ENCODE data around the gene CHCHD3. TPM values are rescaled to one million over a fixed set of nuclear protein-coding genes. Genes with fewer than 3 reads are reported as not detected.

CHCHD3 gene
- total RNA-seq, 1 donor from 2014 or later = 107 TPM

- no peak for DNase-seq (ENCODE audit: low read depth, low spot score)
Measured at GRCh38 chr7:132866551-132866950, 215.3 kb downstream of the CHCHD3 start.

GRCh38 chr7:132866144-132866531, 215.8 kb downstream of the CHCHD3 start:
- no peak for DNase-seq (ENCODE audit: low read depth, low spot score)
- Mint-ChIP-seq H3K4me1 (peaks cover 16% of the 10 kb centered on the region), H3K9me3 (peaks cover 9% of the 10 kb centered on the region), H3K36me3 (ENCODE audit: low read depth) (peaks cover 35% of the 10 kb centered on the region), H3K4me3 (no peak overlapping the region), H3K27me3 (ENCODE audit: low read depth) (no peaks in the 10 kb centered on the region), H3K27ac (ENCODE audit: unreplicated experiment) (no peak overlapping the region)
- no peak for TF ChIP-seq CTCF (conservative IDR thresholded peaks at IDR 0.05)

More at GRCh38 chr7:132866551-132866950, 215.3 kb downstream of the CHCHD3 start:
- no peaks in the 10 kb centered on the region for H3K27me3 Mint-ChIP-seq (ENCODE audit: low read depth)
- no peak overlapping the region for H3K27ac Mint-ChIP-seq (ENCODE audit: unreplicated experiment)
- peaks cover 16% of the 10 kb centered on the region for H3K4me1 Mint-ChIP-seq
- peaks cover 34% of the 10 kb centered on the region for H3K36me3 Mint-ChIP-seq (ENCODE audit: low read depth)
- H3K9me3 Mint-ChIP-seq = peaks cover 9% of the 10 kb centered on the region
- H3K4me3 Mint-ChIP-seq = no peak overlapping the region
- no peak for TF ChIP-seq CTCF (conservative IDR thresholded peaks at IDR 0.05)

- TF ChIP-seq CTCF (conservative IDR thresholded peaks at IDR 0.05) = no peak
- Mint-ChIP-seq H3K4me1 (peaks cover 16% of the 10 kb centered on the region), H3K27ac (ENCODE audit: unreplicated experiment) (no peak overlapping the region), H3K4me3 (no peak overlapping the region), H3K27me3 (ENCODE audit: low read depth) (no peaks in the 10 kb centered on the region), H3K9me3 (peaks cover 13% of the 10 kb centered on the region), H3K36me3 (ENCODE audit: low read depth) (peaks cover 38% of the 10 kb centered on the region)
- no peak for DNase-seq (ENCODE audit: low read depth, low spot score)
Measured at GRCh38 chr7:132865366-132866143, 216.3 kb downstream of the CHCHD3 start.

- Mint-ChIP-seq H3K27me3 (ENCODE audit: low read depth) (no peaks in the 10 kb centered on the region), H3K4me3 (no peak overlapping the region), H3K36me3 (ENCODE audit: low read depth) (peaks cover 34% of the 10 kb centered on the region), H3K4me1 (peaks cover 8% of the 10 kb centered on the region), H3K27ac (ENCODE audit: unreplicated experiment) (no peak overlapping the region), H3K9me3 (peaks cover 13% of the 10 kb centered on the region)
- no peak for DNase-seq (ENCODE audit: low read depth, low spot score)
- TF ChIP-seq CTCF (conservative IDR thresholded peaks at IDR 0.05) = no peak
Measured at GRCh38 chr7:132861940-132862554, 219.8 kb downstream of the CHCHD3 start.

GRCh38 chr7:132861424-132861823, 220.5 kb downstream of the CHCHD3 start:
- no peak for TF ChIP-seq CTCF (conservative IDR thresholded peaks at IDR 0.05)
- H3K36me3 Mint-ChIP-seq (ENCODE audit: low read depth) = peaks cover 34% of the 10 kb centered on the region
- H3K27me3 Mint-ChIP-seq (ENCODE audit: low read depth) = no peaks in the 10 kb centered on the region

More at GRCh38 chr7:132861424-132861823, 220.5 kb downstream of the CHCHD3 start:
- H3K4me3 Mint-ChIP-seq = no peak overlapping the region
- DNase-seq (ENCODE audit: low read depth, low spot score) = no peak
- H3K9me3 Mint-ChIP-seq = peaks cover 13% of the 10 kb centered on the region
- H3K4me1 Mint-ChIP-seq = peaks cover 14% of the 10 kb centered on the region
- no peak overlapping the region for H3K27ac Mint-ChIP-seq (ENCODE audit: unreplicated experiment)

All from neural crest cell (in vitro differentiated cells).